Right renal cortex interstitium (tissue), 3 donors: ENCODE data around the gene RAD21L1. TPM values are rescaled to one million over a fixed set of nuclear protein-coding genes. Genes with fewer than 3 reads are reported as not detected.

Source experiments
- DNase-seq, 3 donors: peaks; one replicate each; pipeline ENCODE4 v3.0.0-alpha.2; 2013; ENCODE audit warnings: low read depth in 3 of 3, low spot score in 2 of 3
- polyA plus RNA-seq, 3 donors: library from polyadenylated mRNA; unstranded; fragments of 120-200 nt; gene quantifications; one replicate each; pipeline ENCODE4 v1.2.1, GENCODE V29; 2013; ENCODE audit not compliant: insufficient read length in 3 of 3

The RAD21L1 gene
- not detected for polyA plus RNA-seq

- DNase-seq, result no peak
Measured at GRCh38 chr20:1225783-1226654, at the start of gene RAD21L1. RAD21L1 (plus strand) TSS chr20:1226044; CDS start chr20:1228454, 2,410 bp downstream.

- no peak for DNase-seq
Measured at GRCh38 chr20:1177680-1178079, 48.2 kb upstream of the RAD21L1 start.

GRCh38 chr20:1178103-1178502 is 47.7 kb upstream of the RAD21L1 start:
- DNase-seq, result no peak

GRCh38 chr20:1178623-1179022 is 47.2 kb upstream of the RAD21L1 start:
- no peak for DNase-seq

GRCh38 chr20:1180949-1181348 is 44.9 kb upstream of the RAD21L1 start:
- no peak for DNase-seq

GRCh38 chr20:1182106-1182505 is 43.7 kb upstream of the RAD21L1 start:
- DNase-seq, result no peak

- DNase-seq, result no peak
Measured at GRCh38 chr20:1183153-1183552, 42.7 kb upstream of the RAD21L1 start.

- DNase-seq, result no peak
Measured at GRCh38 chr20:1184260-1184637, 41.6 kb upstream of the RAD21L1 start.

- DNase-seq, result no peak
Measured at GRCh38 chr20:1184638-1185315, 41.1 kb upstream of the RAD21L1 start, which contains the start of gene TMEM74B. TMEM74B (minus strand) TSS chr20:1184981; CDS start chr20:1183801, 1,180 bp downstream.

GRCh38 chr20:1185316-1185741 is 40.5 kb upstream of the RAD21L1 start:
- no peak for DNase-seq

- DNase-seq, result no peak
Measured at GRCh38 chr20:1185790-1186334, 40.0 kb upstream of the RAD21L1 start.

GRCh38 chr20:1186367-1186991 is 39.4 kb upstream of the RAD21L1 start:
- no peak for DNase-seq

- DNase-seq, result no peak
Measured at GRCh38 chr20:1187605-1188171, 38.2 kb upstream of the RAD21L1 start.

GRCh38 chr20:1188347-1188746 is 37.5 kb upstream of the RAD21L1 start:
- no peak for DNase-seq

- DNase-seq, result no peak
Measured at GRCh38 chr20:1189827-1190226, 36.0 kb upstream of the RAD21L1 start.

- DNase-seq, result no peak
Measured at GRCh38 chr20:1190847-1191246, 35.0 kb upstream of the RAD21L1 start.

- DNase-seq, result no peak
Measured at GRCh38 chr20:1191299-1191698, 34.5 kb upstream of the RAD21L1 start.

- DNase-seq, result no peak
Measured at GRCh38 chr20:1195226-1195625, 30.6 kb upstream of the RAD21L1 start.

- no peak for DNase-seq
Measured at GRCh38 chr20:1196634-1197033, 29.2 kb upstream of the RAD21L1 start.

GRCh38 chr20:1197801-1198200 is 28.0 kb upstream of the RAD21L1 start:
- no peak for DNase-seq

GRCh38 chr20:1198751-1199150 is 27.1 kb upstream of the RAD21L1 start:
- no peak for DNase-seq
